Panc1 (cell line): Measurements from ENCODE around the gene SLC9A1. TPM values are rescaled to one million over a fixed set of nuclear protein-coding genes. Genes with fewer than 3 reads are reported as not detected.

Experiments used
- ATAC-seq: fragments of 200-7000 bp; cut with Tn5 transposase; 2 replicates; pipeline ENCODE4 v1.9.1; 2020; ENCODE audit warnings: mild to moderate bottlenecking, moderate library complexity
- BruUV-seq: library from RNA; stranded (reverse); fragments of 400-500 nt; replicated peaks from 2 replicates; lab custom pipeline; 2021; lab: Mats Ljungman, UMichigan
- CTCF ChIA-PET: fragments of 300-600 bp; sonication (Branson Sonifier 250); formaldehyde crosslinking; loops from one replicate; lab custom pipeline; 2022; ENCODE audit warnings: antibody characterized with exemption; lab: Charles Lee
- POLR2A ChIA-PET: fragments of 300-600 bp; sonication (Branson Sonifier 250); formaldehyde crosslinking; loops from one replicate; lab custom pipeline; 2022; ENCODE audit warnings: antibody characterized with exemption; lab: Charles Lee
- DNase-seq: peaks from one replicate; pipeline ENCODE4 v3.0.0-alpha.2; 2010; ENCODE audit warnings: low read depth, low spot score
- H3K27ac ChIP-seq: 2 replicates; pipeline ENCODE4 v1.5.1; 2011; ENCODE audit warnings: mild to moderate bottlenecking, low read length, inconsistent platforms
- H3K27me3 ChIP-seq: fragments of 200-500 bp; sonication (Bioruptor generic); 2 replicates; pipeline ENCODE4 v1.6.0; 2014; ENCODE audit warnings: low read length, inconsistent platforms; ENCODE audit not compliant: control insufficient read depth, insufficient read depth
- H3K36me3 ChIP-seq: fragments of 200-500 bp; sonication (Bioruptor generic); 2 replicates; pipeline ENCODE4 v1.5.1; 2014; ENCODE audit warnings: inconsistent platforms, mild to moderate bottlenecking, low read length, moderate library complexity; ENCODE audit not compliant: control insufficient read depth, insufficient read depth
- H3K4me1 ChIP-seq: 2 replicates; pipeline ENCODE4 v1.5.1; 2011; ENCODE audit warnings: inconsistent platforms, mild to moderate bottlenecking, low read length, moderate library complexity; ENCODE audit not compliant: control insufficient read depth, insufficient read depth
- H3K4me3 ChIP-seq, 2 experiments: 2 replicates each; pipeline ENCODE4 v1.5.1; 2011 to 2012; ENCODE audit warnings: low read depth in 2 of 2, low read length in 2 of 2, mild to moderate bottlenecking in 2 of 2, inconsistent platforms in 1 of 2, moderate library complexity in 1 of 2
- H3K9me3 ChIP-seq: fragments of 200-500 bp; sonication (Bioruptor generic); 2 replicates; pipeline ENCODE4 v1.5.1; 2014; ENCODE audit warnings: low read depth, mild to moderate bottlenecking, inconsistent platforms, low read length, moderate library complexity; ENCODE audit not compliant: control insufficient read depth, insufficient read depth
- CTCF ChIP-seq: fragments of 450-650 bp; IDR thresholded peaks from 2 replicates; pipeline ENCODE4 v1.5.1; 2017; ENCODE audit warnings: mild to moderate bottlenecking
- POLR2AphosphoS5 ChIP-seq: IDR thresholded peaks from 2 replicates; pipeline ENCODE4 v1.6.1; 2012; ENCODE audit warnings: mild to moderate bottlenecking, low read depth, low read length, moderate library complexity
- REST ChIP-seq, 2 experiments: IDR thresholded peaks; 2 replicates each; pipeline ENCODE4 v1.6.1; 2011 to 2012; ENCODE audit warnings: low read depth in 2 of 2, control low read depth in 1 of 2, low read length in 1 of 2, mild to moderate bottlenecking in 1 of 2, moderate library complexity in 1 of 2; ENCODE audit not compliant: insufficient read depth in 1 of 2
- SIN3A ChIP-seq: IDR thresholded peaks from 2 replicates; pipeline ENCODE4 v1.6.1; 2012; ENCODE audit warnings: low read depth, mild to moderate bottlenecking, low read length, moderate library complexity, borderline replicate concordance; ENCODE audit not compliant: insufficient read depth
- TCF7L2 ChIP-seq: IDR thresholded peaks from 2 replicates; pipeline ENCODE4 v1.6.1; 2011; ENCODE audit warnings: mild to moderate bottlenecking, low read depth, low read length, inconsistent platforms
- in situ Hi-C: cut with HindIII; loops from 2 replicates; pipeline ENCODE4 v1.10.0; 2016; ENCODE audit warnings: low sequenced_read_pairs, low pct_unique_long_range_greater_than_20kb
- intact Hi-C: fragments of 100-400 bp; cut with micrococcal nuclease; formaldehyde crosslinking; loops from one replicate; pipeline ENCODE4 v1.10.0; 2022; ENCODE audit not compliant: unreplicated experiment
- total RNA-seq: library from RNA; stranded (reverse); gene quantifications from one replicate; pipeline ENCODE4 v1.2.1, GENCODE V29; 2021; ENCODE audit not compliant: unreplicated experiment

Gene SLC9A1
- total RNA-seq, 1 experiment from 2014 or later: 31.3 TPM

- DNase-seq: peak; percentile 97
- Histone ChIP-seq H3K27ac (peak overlapping the region; percentile 24), H3K27me3 (no peaks in the 10 kb centered on the region), H3K4me3 (no peak overlapping the region), H3K36me3 (no peaks in the 10 kb centered on the region), H3K9me3 (no peaks in the 10 kb centered on the region), H3K4me1 (peaks cover 11% of the 10 kb centered on the region)
- POLR2A ChIA-PET: interaction anchor here (0.5 to 0.6 kb wide), 3 partner anchors 28 to 103 kb away, joined by 3 to 9 read pairs (median 4); partner anchors contain the start of gene SLC9A1
- ATAC-seq: peak; percentile 95
- BruUV-seq: no TSS peak
- TF ChIP-seq SIN3A: no peak
- peak; percentile 46 for TF ChIP-seq POLR2AphosphoS5
- TF ChIP-seq CTCF: no peak
- TF ChIP-seq REST (IDR thresholded peaks at IDR 0.05; ENCODE audit: insufficient read depth in 1 of 2, low read depth in 2 of 2, low read length in 1 of 2): no peak
- TF ChIP-seq TCF7L2: no peak
- in situ Hi-C loops: no loop called here
- CTCF ChIA-PET: interaction anchor here (0.5 to 1.2 kb wide), 5 partner anchors 15 to 318 kb away, joined by 3 to 15 read pairs (median 4); partner anchors contain the start of gene SLC9A1
- intact Hi-C loops: no loop called here
Measured at GRCh38 chr1:27111626-27112573, 43.0 kb downstream of the SLC9A1 start.

GRCh38 chr1:27109103-27109822 is 45.7 kb downstream of the SLC9A1 start:
- ATAC-seq: no peak
- intact Hi-C loops (no loop called here), in situ Hi-C loops (no loop called here)

More at GRCh38 chr1:27109103-27109822, 45.7 kb downstream of the SLC9A1 start:
- DNase-seq: no peak
- ChIA-PET POLR2A (interaction anchor here (0.6 kb wide), 1 partner anchor 39 kb away, joined by 3 read pairs; no protein-coding TSS in a partner anchor), CTCF (interaction anchor here (0.5 to 1.4 kb wide), 3 partner anchors 11 to 35 kb away, joined by 3 to 5 read pairs (median 4); no protein-coding TSS in a partner anchor)
- TF ChIP-seq CTCF (peak; percentile 71; the same call in 1 of the 2 replicates), REST (IDR thresholded peaks at IDR 0.05; ENCODE audit: insufficient read depth in 1 of 2, low read depth in 2 of 2, low read length in 1 of 2) (no peak), SIN3A (no peak)
- Histone ChIP-seq H3K27ac (no peak overlapping the region), H3K4me1 (peaks cover 11% of the 10 kb centered on the region), H3K27me3 (no peaks in the 10 kb centered on the region), H3K36me3 (no peaks in the 10 kb centered on the region), H3K4me3 (no peak overlapping the region), H3K9me3 (no peaks in the 10 kb centered on the region)
- BruUV-seq: no TSS peak
